Measurements from ENCODE around the gene XKR3.
"Not testable (repeated sequence)": the region's sequence is repeated elsewhere in the genome, so short reads cannot be mapped to it uniquely, and the experiment has no call there.

XKR3 gene

GRCh38 chr22:16777284-16777924 lies 47.8 kb downstream of the XKR3 start:
- H3K79me2 ChIP-seq (ENCODE audit: low read length), result no peaks in the 10 kb centered on the region

GRCh38 chr22:16776080-16776479 lies 49.1 kb downstream of the XKR3 start:
- Histone ChIP-seq H3K27me3 (replicated peaks; ENCODE audit: insufficient read depth, low read length) (no peaks in the 10 kb centered on the region), H3K79me2 (ENCODE audit: low read length) (no peaks in the 10 kb centered on the region), H3K9ac (ENCODE audit: low read length) (no peak overlapping the region), H3K36me3 (replicated peaks; ENCODE audit: insufficient read depth, low read length) (no peaks in the 10 kb centered on the region), H3K4me3 (ENCODE audit: low read length) (no peak overlapping the region), H3K9me2 (replicated peaks; ENCODE audit: insufficient read depth, low read length) (no peaks in the 10 kb centered on the region), H3K4me1 (ENCODE audit: low read length) (peaks cover 28% of the 10 kb centered on the region), H3F3A (ENCODE audit: insufficient read depth, low read length) (peaks cover 6% of the 10 kb centered on the region), H3K9me3 (replicated peaks; ENCODE audit: insufficient read depth, low read length) (no peaks in the 10 kb centered on the region), H3K27ac (ENCODE audit: low read length) (no peak overlapping the region), H3K4me2 (ENCODE audit: low read depth, low read length) (no peak overlapping the region), H4K20me1 (ENCODE audit: insufficient read depth, low read length) (no peaks in the 10 kb centered on the region), H2AFZ (ENCODE audit: low read length) (no peak overlapping the region)
- TF ChIP-seq EZH2phosphoT487 (IDR thresholded peaks at IDR 0.05; ENCODE audit: low read length) (no peak), EZH2 (optimal IDR thresholded peaks at IDR 0.05; ENCODE audit: low read depth, low read length) (no peak), CTCF (IDR thresholded peaks at IDR 0.05; ENCODE audit: low read length) (no peak)
- no peak for DNase-seq

More at GRCh38 chr22:16777284-16777924, 47.8 kb downstream of the XKR3 start:
- TF ChIP-seq CTCF (IDR thresholded peaks at IDR 0.05; ENCODE audit: low read length), result no peak
- TF ChIP-seq EZH2 (optimal IDR thresholded peaks at IDR 0.05; ENCODE audit: low read depth, low read length), result no peak
- TF ChIP-seq EZH2phosphoT487 (IDR thresholded peaks at IDR 0.05; ENCODE audit: low read length), result no peak
- Histone ChIP-seq H3K9me3 (replicated peaks; ENCODE audit: insufficient read depth, low read length) (no peaks in the 10 kb centered on the region), H3K4me2 (ENCODE audit: low read depth, low read length) (no peak overlapping the region), H3K9ac (ENCODE audit: low read length) (no peak overlapping the region), H4K20me1 (ENCODE audit: insufficient read depth, low read length) (no peaks in the 10 kb centered on the region), H3K27ac (ENCODE audit: low read length) (no peak overlapping the region), H3F3A (ENCODE audit: insufficient read depth, low read length) (peaks cover 6% of the 10 kb centered on the region), H3K27me3 (replicated peaks; ENCODE audit: insufficient read depth, low read length) (no peaks in the 10 kb centered on the region), H3K36me3 (replicated peaks; ENCODE audit: insufficient read depth, low read length) (no peaks in the 10 kb centered on the region), H3K9me2 (replicated peaks; ENCODE audit: insufficient read depth, low read length) (no peaks in the 10 kb centered on the region), H3K4me1 (ENCODE audit: low read length) (peaks cover 25% of the 10 kb centered on the region), H3K4me3 (ENCODE audit: low read length) (no peak overlapping the region), H2AFZ (ENCODE audit: low read length) (no peak overlapping the region)
- no peak for DNase-seq

- H3K9me2 ChIP-seq (replicated peaks; ENCODE audit: insufficient read depth, low read length), result no peaks in the 10 kb centered on the region
- no peak overlapping the region for H3K9ac ChIP-seq (ENCODE audit: low read length)
- no peaks in the 10 kb centered on the region for H3K9me3 ChIP-seq (replicated peaks; ENCODE audit: insufficient read depth, low read length)
- H3K4me2 ChIP-seq (ENCODE audit: low read depth, low read length), result no peak overlapping the region; the same call in 1 of the 2 replicates
- no peak overlapping the region for H2AFZ ChIP-seq (ENCODE audit: low read length)
- no peak overlapping the region for H3K27ac ChIP-seq (ENCODE audit: low read length)
- no peak overlapping the region for H3K4me3 ChIP-seq (ENCODE audit: low read length)
- peaks cover 6% of the 10 kb centered on the region for H3F3A ChIP-seq (ENCODE audit: insufficient read depth, low read length)
- no peaks in the 10 kb centered on the region for H3K79me2 ChIP-seq (ENCODE audit: low read length)
- no peaks in the 10 kb centered on the region for H3K27me3 ChIP-seq (replicated peaks; ENCODE audit: insufficient read depth, low read length)
- peaks cover 28% of the 10 kb centered on the region for H3K4me1 ChIP-seq (ENCODE audit: low read length)
- no peaks in the 10 kb centered on the region for H4K20me1 ChIP-seq (ENCODE audit: insufficient read depth, low read length)
- TF ChIP-seq EZH2phosphoT487 (IDR thresholded peaks at IDR 0.05; ENCODE audit: low read length) (no peak), EZH2 (optimal IDR thresholded peaks at IDR 0.05; ENCODE audit: low read depth, low read length) (no peak)
- H3K36me3 ChIP-seq (replicated peaks; ENCODE audit: insufficient read depth, low read length), result no peaks in the 10 kb centered on the region
- DNase-seq, result no peak
These were observed 50.2 kb downstream of the XKR3 start for GRCh38 chr22:16774911-16775500.

- not testable (repeated sequence) for H3K4me3 ChIP-seq (ENCODE audit: low read length); H3K9me3 ChIP-seq (replicated peaks; ENCODE audit: insufficient read depth, low read length); H3F3A ChIP-seq (ENCODE audit: insufficient read depth, low read length); DNase-seq; H3K9me2 ChIP-seq (replicated peaks; ENCODE audit: insufficient read depth, low read length); H3K36me3 ChIP-seq (replicated peaks; ENCODE audit: insufficient read depth, low read length); H3K79me2 ChIP-seq (ENCODE audit: low read length); H4K20me1 ChIP-seq (ENCODE audit: insufficient read depth, low read length); H3K27me3 ChIP-seq (replicated peaks; ENCODE audit: insufficient read depth, low read length); H2AFZ ChIP-seq (ENCODE audit: low read length); H3K27ac ChIP-seq (ENCODE audit: low read length); H3K9ac ChIP-seq (ENCODE audit: low read length); H3K4me2 ChIP-seq (ENCODE audit: low read depth, low read length)
- H3K4me1 ChIP-seq (ENCODE audit: low read length), result peaks cover 28% of the 10 kb centered on the region
These were observed 53.6 kb downstream of the XKR3 start for GRCh38 chr22:16771569-16771968.

- DNase-seq; H3K79me2 ChIP-seq (ENCODE audit: low read length); H4K20me1 ChIP-seq (ENCODE audit: insufficient read depth, low read length); H3K9ac ChIP-seq (ENCODE audit: low read length); H3F3A ChIP-seq (ENCODE audit: insufficient read depth, low read length); H3K27ac ChIP-seq (ENCODE audit: low read length); H2AFZ ChIP-seq (ENCODE audit: low read length); H3K9me3 ChIP-seq (replicated peaks; ENCODE audit: insufficient read depth, low read length); H3K36me3 ChIP-seq (replicated peaks; ENCODE audit: insufficient read depth, low read length); H3K27me3 ChIP-seq (replicated peaks; ENCODE audit: insufficient read depth, low read length); H3K4me3 ChIP-seq (ENCODE audit: low read length); H3K4me2 ChIP-seq (ENCODE audit: low read depth, low read length); H3K4me1 ChIP-seq (ENCODE audit: low read length); H3K9me2 ChIP-seq (replicated peaks; ENCODE audit: insufficient read depth, low read length): not testable (repeated sequence)
These were observed 57.3 kb downstream of the XKR3 start for GRCh38 chr22:16767927-16768326.

- not testable (repeated sequence) for H3K79me2 ChIP-seq (ENCODE audit: low read length); H3K9me3 ChIP-seq (replicated peaks; ENCODE audit: insufficient read depth, low read length)
These were observed 63.0 kb downstream of the XKR3 start for GRCh38 chr22:16762224-16762623.

More at GRCh38 chr22:16762224-16762623, 63.0 kb downstream of the XKR3 start:
- not testable (repeated sequence) for DNase-seq; H2AFZ ChIP-seq (ENCODE audit: low read length); H3K4me1 ChIP-seq (ENCODE audit: low read length); H3K4me2 ChIP-seq (ENCODE audit: low read depth, low read length); H3K9me2 ChIP-seq (replicated peaks; ENCODE audit: insufficient read depth, low read length); H3F3A ChIP-seq (ENCODE audit: insufficient read depth, low read length); H3K27ac ChIP-seq (ENCODE audit: low read length); H3K9ac ChIP-seq (ENCODE audit: low read length); H3K4me3 ChIP-seq (ENCODE audit: low read length); H3K27me3 ChIP-seq (replicated peaks; ENCODE audit: insufficient read depth, low read length); H4K20me1 ChIP-seq (ENCODE audit: insufficient read depth, low read length); H3K36me3 ChIP-seq (replicated peaks; ENCODE audit: insufficient read depth, low read length)

Data from MM.1S (cell line).